ENCODE data around the gene DRD2. TPM values are rescaled to one million over a fixed set of nuclear protein-coding genes. Genes with fewer than 3 reads are reported as not detected.
A peak's percentile ranks its signal among the peaks of the same experiment; 100 is the strongest.

The DRD2 gene
- total and polyA plus RNA-seq, 7 donors, result 0.03 to 0.24 (median 0.14) TPM; not detected in 1

DNA sequence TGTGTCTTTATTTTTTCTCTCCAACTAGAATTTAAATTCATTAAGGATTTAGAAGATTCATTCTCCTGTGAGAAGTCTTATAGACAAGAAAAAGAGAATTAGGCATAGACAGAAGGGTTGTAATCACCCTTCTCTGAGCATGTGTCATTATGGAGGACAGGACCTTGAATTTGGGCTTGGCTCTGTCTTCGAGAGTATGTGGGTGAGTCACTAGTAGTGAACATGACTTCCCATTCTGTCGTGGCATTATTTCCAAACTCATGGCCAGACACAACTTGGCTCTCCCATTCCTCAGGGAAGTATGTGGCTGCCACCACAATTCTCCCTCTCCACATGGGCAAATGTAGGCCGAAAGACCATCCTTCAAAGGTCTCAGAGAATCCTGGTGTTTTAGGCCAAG lies 101.9 kb downstream of the DRD2 start:
- intact Hi-C loops (cut with DNase I), result no loop called here
- Histone ChIP-seq H3K9me3 (no peaks in the 10 kb centered on the region), H3K27ac (no peak overlapping the region), H3K27me3 (ENCODE audit: insufficient read depth in 3 of 3, low read length in 2 of 3) (no peaks in the 10 kb centered on the region), H3K4me1 (no peaks in the 10 kb centered on the region), H3K36me3 (ENCODE audit: insufficient read depth in 1 of 2, low read depth in 1 of 2) (peaks cover 0 to 18% of the 10 kb centered on the region in 2 donors), H3K4me3 (no peak overlapping the region)
- TF ChIP-seq, protein P1, sequence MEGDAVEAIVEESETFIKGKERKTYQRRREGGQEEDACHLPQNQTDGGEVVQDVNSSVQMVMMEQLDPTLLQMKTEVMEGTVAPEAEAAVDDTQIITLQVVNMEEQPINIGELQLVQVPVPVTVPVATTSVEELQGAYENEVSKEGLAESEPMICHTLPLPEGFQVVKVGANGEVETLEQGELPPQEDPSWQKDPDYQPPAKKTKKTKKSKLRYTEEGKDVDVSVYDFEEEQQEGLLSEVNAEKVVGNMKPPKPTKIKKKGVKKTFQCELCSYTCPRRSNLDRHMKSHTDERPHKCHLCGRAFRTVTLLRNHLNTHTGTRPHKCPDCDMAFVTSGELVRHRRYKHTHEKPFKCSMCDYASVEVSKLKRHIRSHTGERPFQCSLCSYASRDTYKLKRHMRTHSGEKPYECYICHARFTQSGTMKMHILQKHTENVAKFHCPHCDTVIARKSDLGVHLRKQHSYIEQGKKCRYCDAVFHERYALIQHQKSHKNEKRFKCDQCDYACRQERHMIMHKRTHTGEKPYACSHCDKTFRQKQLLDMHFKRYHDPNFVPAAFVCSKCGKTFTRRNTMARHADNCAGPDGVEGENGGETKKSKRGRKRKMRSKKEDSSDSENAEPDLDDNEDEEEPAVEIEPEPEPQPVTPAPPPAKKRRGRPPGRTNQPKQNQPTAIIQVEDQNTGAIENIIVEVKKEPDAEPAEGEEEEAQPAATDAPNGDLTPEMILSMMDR (IDR thresholded peaks at IDR 0.05), result no peak
- ATAC-seq, result peak; percentile 39 to 69 (median 60)
- DNase-seq, result no peak
- 67 to 78% (median 67%) methylated on average over 3 of the region's 3 CpGs for WGBS, 3 donors

DNA sequence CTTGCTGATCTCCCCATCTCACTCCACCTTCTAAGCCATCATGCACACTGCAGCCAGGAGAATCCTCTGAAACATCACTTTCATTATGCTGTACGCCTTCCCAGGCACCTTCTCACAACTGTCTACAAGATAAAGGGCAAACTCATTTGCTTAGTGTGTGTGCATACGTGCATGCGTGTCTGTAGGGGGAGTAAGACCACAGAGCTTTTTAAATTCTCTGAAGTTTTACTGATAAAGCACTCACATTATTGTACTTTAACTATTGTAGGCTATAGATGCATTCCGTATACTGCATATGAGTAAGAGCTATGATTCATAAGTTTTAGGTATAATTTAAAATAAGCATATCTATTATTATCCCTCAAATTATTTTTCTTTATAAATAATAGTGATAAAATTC lies 102.9 kb downstream of the DRD2 start:
- ATAC-seq, result no peak
- H3K4me3 ChIP-seq, result no peak overlapping the region
- TF ChIP-seq, protein P1 (IDR thresholded peaks at IDR 0.05), result no peak
- intact Hi-C loops (cut with DNase I), result no loop called here
- no peaks in the 10 kb centered on the region for H3K27me3 ChIP-seq (ENCODE audit: insufficient read depth in 3 of 3, low read length in 2 of 3)
- H3K36me3 ChIP-seq (ENCODE audit: insufficient read depth in 1 of 2, low read depth in 1 of 2), result peaks cover 0 to 22% of the 10 kb centered on the region in 2 donors
- H3K27ac ChIP-seq, result no peak overlapping the region
- H3K9me3 ChIP-seq, result no peaks in the 10 kb centered on the region
- WGBS, 3 donors, result 80 to 92% (median 89%) methylated on average over 4 of the region's 4 CpGs
- DNase-seq, result no peak
- H3K4me1 ChIP-seq, result no peaks in the 10 kb centered on the region

DNA sequence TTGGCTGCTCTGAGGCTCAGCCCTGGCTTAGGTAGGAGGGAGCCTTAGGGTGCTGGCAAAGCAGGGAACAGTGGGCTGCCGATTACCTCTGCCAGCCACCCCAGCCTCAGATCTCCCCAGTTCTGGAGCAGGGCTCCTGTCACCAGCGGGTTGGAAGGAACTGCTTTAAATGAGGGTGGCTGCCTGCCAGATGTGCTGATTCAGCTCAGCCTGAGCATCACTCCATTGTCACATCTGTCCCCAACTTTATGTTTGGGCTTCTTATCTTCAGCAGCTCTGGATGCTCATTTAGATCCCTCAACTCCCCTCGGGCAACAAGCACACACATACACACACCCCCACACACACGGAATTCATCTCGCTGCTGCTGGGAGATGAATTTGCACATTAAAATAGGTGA lies 104.6 kb downstream of the DRD2 start:
- no peaks in the 10 kb centered on the region for H3K27me3 ChIP-seq (ENCODE audit: insufficient read depth in 3 of 3, low read length in 2 of 3)
- H3K4me1 ChIP-seq, result no peaks in the 10 kb centered on the region
- ATAC-seq (no peak), DNase-seq (no peak)
- no peaks in the 10 kb centered on the region for H3K9me3 ChIP-seq
- 79 to 85% (median 82%) methylated on average over 5 of the region's 5 CpGs for WGBS, 3 donors
- intact Hi-C loops (cut with DNase I), result no loop called here
- TF ChIP-seq, protein P1 (IDR thresholded peaks at IDR 0.05), result no peak
- peaks cover 0 to 36% of the 10 kb centered on the region in 2 donors for H3K36me3 ChIP-seq (ENCODE audit: insufficient read depth in 1 of 2, low read depth in 1 of 2)
- no peak overlapping the region for H3K4me3 ChIP-seq
- no peak overlapping the region for H3K27ac ChIP-seq

DNA sequence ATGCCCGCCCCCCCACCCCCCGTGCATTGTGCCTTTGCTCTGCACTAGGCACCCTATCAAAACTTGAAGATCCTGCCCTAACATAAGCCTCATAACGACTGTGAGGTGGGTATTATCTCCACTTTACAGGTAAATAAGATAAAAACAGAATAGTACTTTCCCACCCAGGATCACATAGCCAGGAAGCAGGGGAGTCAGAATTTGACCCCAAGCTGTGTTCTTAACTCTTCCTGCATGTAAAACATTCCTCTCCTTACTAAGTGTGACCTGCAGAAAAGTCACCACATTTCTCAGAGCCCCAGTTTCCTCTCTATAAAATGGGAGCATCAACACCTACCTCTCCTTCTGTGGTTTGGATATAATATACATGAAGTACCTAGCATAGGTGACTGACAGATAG lies 105.8 kb downstream of the DRD2 start:
- TF ChIP-seq, protein P1 (IDR thresholded peaks at IDR 0.05), result no peak
- H3K27ac ChIP-seq, result no peak overlapping the region
- DNase-seq (no peak), ATAC-seq (no peak)
- 84 to 90% (median 88%) methylated on average over 3 of the region's 3 CpGs for WGBS, 3 donors
- no peaks in the 10 kb centered on the region for H3K27me3 ChIP-seq (ENCODE audit: insufficient read depth in 3 of 3, low read length in 2 of 3)
- H3K4me1 ChIP-seq, result no peaks in the 10 kb centered on the region
- H3K4me3 ChIP-seq, result no peak overlapping the region
- intact Hi-C loops (cut with DNase I), result no loop called here
- H3K36me3 ChIP-seq (ENCODE audit: insufficient read depth in 1 of 2, low read depth in 1 of 2), result peaks cover 0 to 48% of the 10 kb centered on the region in 2 donors
- H3K9me3 ChIP-seq, result no peaks in the 10 kb centered on the region

DNA sequence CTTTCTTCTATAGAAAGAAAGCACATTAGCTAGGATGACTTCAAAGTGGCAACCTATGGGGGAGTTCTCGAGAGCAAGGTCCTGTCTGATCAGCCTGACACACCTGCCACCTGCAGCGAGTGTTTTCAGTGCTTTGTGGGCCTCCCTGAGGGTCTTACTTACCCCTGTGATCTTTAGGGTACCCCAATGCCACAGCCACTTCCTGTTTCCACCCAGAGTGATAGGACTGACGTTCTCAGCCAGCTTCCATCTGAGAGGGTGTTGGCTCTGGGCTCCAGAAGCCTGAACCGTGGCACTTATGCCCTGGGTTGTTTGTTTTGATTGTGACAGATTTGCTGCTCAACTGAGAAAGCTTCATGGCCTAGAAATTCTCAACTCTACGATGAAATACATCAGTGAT lies 109.3 kb downstream of the DRD2 start:
- DNase-seq (no peak), ATAC-seq (no peak)
- TF ChIP-seq, protein P1 (IDR thresholded peaks at IDR 0.05), result no peak
- WGBS, 3 donors, result 75 to 77% (median 77%) methylated on average over 5 of the region's 5 CpGs
- intact Hi-C loops (cut with DNase I), result no loop called here
- Histone ChIP-seq H3K27ac (no peak overlapping the region), H3K9me3 (no peaks in the 10 kb centered on the region), H3K36me3 (ENCODE audit: insufficient read depth in 1 of 2, low read depth in 1 of 2) (peaks cover 0 to 79% of the 10 kb centered on the region in 2 donors), H3K4me3 (no peak overlapping the region), H3K4me1 (no peaks in the 10 kb centered on the region), H3K27me3 (ENCODE audit: insufficient read depth in 3 of 3, low read length in 2 of 3) (no peaks in the 10 kb centered on the region)
